Activated CD8-positive, alpha-beta T cell treated with anti-CD3 and anti-CD28 coated beads, Interleukin-2, amount 10 ng/mL, durations not matched to agents 7 days and 5 days (primary cell): ENCODE data around the gene TAF9B. TPM values are rescaled to one million over a fixed set of nuclear protein-coding genes. Genes with fewer than 3 reads are reported as not detected.
"Not testable (repeated sequence)": the region's sequence is repeated elsewhere in the genome, so short reads cannot be mapped to it uniquely, and the experiment has no call there.

ENCODE experiments used
- ATAC-seq: fragments of 150-1000 bp; cut with Tn5 transposase; one replicate; pipeline ENCODE4 v1.10.0; 2021; ENCODE audit warnings: moderate library complexity
- CTCF ChIA-PET: fragments of 350-600 bp; sonication (Branson Sonifier 250); formaldehyde crosslinking; loops from one replicate; lab custom pipeline; 2021; ENCODE audit warnings: antibody characterized with exemption; lab: Charles Lee
- POLR2A ChIA-PET: fragments of 350-600 bp; sonication (Branson Sonifier 250); formaldehyde crosslinking; loops from one replicate; lab custom pipeline; 2021; ENCODE audit warnings: antibody characterized with exemption; lab: Charles Lee
- DNase-seq: peaks from one replicate; pipeline ENCODE4 v3.0.0-alpha.2; 2020
- H3K27ac Mint-ChIP-seq: one replicate; pipeline ENCODE4 v1.8.0; 2021; ENCODE audit warnings: mild to moderate bottlenecking, mixed read lengths
- H3K27me3 Mint-ChIP-seq: one replicate; pipeline ENCODE4 v1.8.0; 2021; ENCODE audit warnings: low read depth, mixed read lengths
- H3K36me3 Mint-ChIP-seq: one replicate; pipeline ENCODE4 v1.8.0; 2021; ENCODE audit warnings: low read depth, mixed read lengths
- H3K4me1 Mint-ChIP-seq: one replicate; pipeline ENCODE4 v1.8.0; 2021; ENCODE audit warnings: low read depth, mixed read lengths
- H3K4me3 Mint-ChIP-seq: one replicate; pipeline ENCODE4 v1.8.0; 2021; ENCODE audit warnings: mild to moderate bottlenecking, mixed read lengths
- H3K9me3 Mint-ChIP-seq: one replicate; pipeline ENCODE4 v1.8.0; 2022; ENCODE audit warnings: mixed read lengths; ENCODE audit not compliant: insufficient read depth
- total RNA-seq, 2 experiments: library from RNA; stranded (reverse); gene quantifications; one replicate each; pipeline ENCODE4 v1.2.3, GENCODE V29; 2021

The TAF9B gene, protein sequence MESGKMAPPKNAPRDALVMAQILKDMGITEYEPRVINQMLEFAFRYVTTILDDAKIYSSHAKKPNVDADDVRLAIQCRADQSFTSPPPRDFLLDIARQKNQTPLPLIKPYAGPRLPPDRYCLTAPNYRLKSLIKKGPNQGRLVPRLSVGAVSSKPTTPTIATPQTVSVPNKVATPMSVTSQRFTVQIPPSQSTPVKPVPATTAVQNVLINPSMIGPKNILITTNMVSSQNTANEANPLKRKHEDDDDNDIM
- total RNA-seq, result 10 to 100 TPM; 16.6 to 19.0 TPM

DNA sequence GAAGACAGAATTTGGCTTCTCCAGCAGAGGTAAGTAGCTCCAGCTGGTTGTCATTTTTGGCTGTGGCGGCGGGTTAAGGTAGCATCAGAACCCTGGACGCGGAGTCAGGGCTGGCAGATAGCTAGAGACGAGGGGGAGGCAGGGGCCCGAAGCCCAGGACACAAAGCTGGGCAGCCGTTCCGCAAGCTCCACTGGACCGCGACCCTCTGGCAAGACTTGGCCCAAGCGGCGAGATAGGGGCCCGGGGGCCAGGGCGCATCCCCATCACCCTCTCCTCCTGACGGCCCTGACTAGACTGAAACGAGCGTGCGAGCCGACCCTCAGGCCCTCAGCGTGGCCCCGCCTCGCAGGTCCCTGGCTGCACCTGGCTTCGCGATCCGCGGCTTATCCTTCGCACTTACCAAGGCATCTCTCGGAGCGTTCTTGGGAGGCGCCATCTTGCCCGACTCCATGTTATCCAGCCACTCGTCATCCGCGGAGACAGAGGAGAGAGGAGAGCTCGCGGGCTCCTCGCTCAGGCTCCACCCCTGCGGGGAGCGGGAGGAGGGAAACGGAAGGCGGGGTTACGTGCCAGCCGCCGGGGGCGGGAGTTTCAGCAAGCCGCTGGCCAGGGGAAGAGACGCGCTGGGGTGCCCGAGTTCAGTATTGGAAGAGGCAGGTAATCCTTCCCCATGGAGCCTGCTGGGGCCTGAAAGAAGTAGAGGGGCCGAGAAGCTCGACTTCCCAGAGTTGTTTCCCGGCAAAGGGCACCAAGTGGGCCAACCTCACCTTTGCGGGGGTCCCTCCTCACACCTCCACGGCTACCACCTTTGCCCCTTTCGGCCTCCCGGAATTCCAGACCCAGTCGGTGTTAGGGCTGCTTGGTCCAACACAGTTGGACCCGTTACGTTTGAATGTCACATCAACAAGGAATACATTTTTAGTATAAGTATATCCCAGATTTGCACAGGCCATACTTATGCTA, at the start of gene TAF9B:
Gene TAF9B (minus strand): TSS at position 491 of the 964 bp plus-strand sequence. CDS start 39 bp downstream, at position 452.
- H3K9me3 Mint-ChIP-seq, result no peaks in the 10 kb centered on the region
- H3K36me3 Mint-ChIP-seq, result peaks cover under 1% of the 10 kb centered on the region
- peak within 1 kb of the TSS; percentile 84 for H3K4me3 Mint-ChIP-seq
- peaks cover 11% of the 10 kb centered on the region for H3K4me1 Mint-ChIP-seq
- ChIA-PET POLR2A (interaction anchor here (0.6 to 1.5 kb wide), 8 partner anchors 9 to 948 kb away, joined by 3 to 4 read pairs (median 3); no protein-coding TSS in a partner anchor), CTCF (interaction anchor here (0.6 to 1.5 kb wide), 2 partner anchors 10 to 22 kb away, joined by 3 to 4 read pairs; no protein-coding TSS in a partner anchor)
- peak within 1 kb of the TSS; percentile 93 for H3K27ac Mint-ChIP-seq
- ATAC-seq (peak; percentile 99), DNase-seq (peak; percentile 88)
- no peaks in the 10 kb centered on the region for H3K27me3 Mint-ChIP-seq

DNA sequence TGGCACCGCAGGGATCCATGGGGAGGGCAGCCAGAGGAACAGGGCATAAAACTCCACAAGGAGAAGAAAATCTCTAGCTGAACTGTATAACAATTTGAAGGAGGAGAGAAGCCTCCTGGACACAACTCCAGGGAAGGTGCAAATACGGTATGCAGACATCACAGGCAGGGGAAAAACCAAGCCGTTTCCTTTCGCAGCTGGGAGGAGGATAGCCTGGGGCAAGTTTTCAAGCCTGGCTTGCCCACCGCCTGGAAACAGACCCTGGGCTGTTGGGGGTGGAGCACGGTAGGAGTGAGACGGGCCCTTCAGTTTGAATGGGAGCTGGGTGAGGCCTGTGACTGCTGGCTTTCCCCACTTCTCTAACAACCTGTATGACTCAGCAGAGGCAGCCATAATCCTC, 43.4 kb upstream of the TAF9B start:
- Mint-ChIP-seq H3K9me3 (no peaks in the 10 kb centered on the region), H3K4me1 (no peaks in the 10 kb centered on the region), H3K36me3 (no peaks in the 10 kb centered on the region), H3K27me3 (no peaks in the 10 kb centered on the region), H3K4me3 (no peak overlapping the region), H3K27ac (no peak overlapping the region)
- no peak for ATAC-seq
- POLR2A ChIA-PET, result no interaction called here
- CTCF ChIA-PET, result no interaction called here
- no peak for DNase-seq

DNA sequence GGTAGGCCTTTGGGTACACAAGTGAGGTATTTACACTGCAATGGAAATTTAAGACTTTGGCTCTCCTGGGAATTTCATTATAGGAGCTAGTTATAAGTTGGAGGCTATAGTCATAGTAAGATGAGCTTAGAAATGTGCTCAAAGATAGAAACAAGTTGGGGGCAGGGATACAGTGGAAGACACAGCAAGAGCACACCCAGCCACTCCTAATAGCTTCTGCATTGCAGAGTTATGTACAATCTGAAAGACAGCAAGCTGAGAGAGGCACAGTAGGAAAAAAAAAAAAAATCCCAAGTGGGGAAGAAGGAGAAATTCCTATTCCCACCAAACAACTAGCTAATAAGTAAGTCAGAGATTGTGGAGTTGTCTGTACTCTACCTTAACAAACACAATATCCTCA, 41.9 kb upstream of the TAF9B start:
- Mint-ChIP-seq H3K4me3 (no peak overlapping the region), H3K4me1 (no peaks in the 10 kb centered on the region), H3K36me3 (no peaks in the 10 kb centered on the region), H3K9me3 (no peaks in the 10 kb centered on the region), H3K27me3 (no peaks in the 10 kb centered on the region), H3K27ac (no peak overlapping the region)
- CTCF ChIA-PET, result no interaction called here
- POLR2A ChIA-PET, result no interaction called here
- ATAC-seq, result no peak
- no peak for DNase-seq

DNA sequence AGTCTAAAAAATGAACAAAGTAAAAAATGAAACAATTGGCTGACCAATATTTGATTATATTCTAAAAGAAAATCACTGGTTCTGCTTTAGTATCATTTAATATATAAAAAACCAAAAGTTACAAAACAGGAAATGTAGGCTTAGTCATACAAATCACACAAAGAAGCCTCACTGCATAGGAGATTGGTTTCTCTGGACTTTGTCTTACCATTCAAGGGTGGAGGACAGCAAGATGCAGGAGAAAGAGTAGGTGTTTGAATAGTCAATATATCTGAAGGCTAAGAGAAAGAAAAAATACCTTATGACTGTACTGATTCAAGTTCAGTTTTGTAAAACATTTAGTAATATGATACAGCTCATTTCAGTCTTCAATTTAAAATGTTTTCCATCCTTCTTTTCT, 28.6 kb upstream of the TAF9B start:
- Mint-ChIP-seq H3K27me3 (no peaks in the 10 kb centered on the region), H3K27ac (no peak overlapping the region)
- CTCF ChIA-PET, result no interaction called here

DNA sequence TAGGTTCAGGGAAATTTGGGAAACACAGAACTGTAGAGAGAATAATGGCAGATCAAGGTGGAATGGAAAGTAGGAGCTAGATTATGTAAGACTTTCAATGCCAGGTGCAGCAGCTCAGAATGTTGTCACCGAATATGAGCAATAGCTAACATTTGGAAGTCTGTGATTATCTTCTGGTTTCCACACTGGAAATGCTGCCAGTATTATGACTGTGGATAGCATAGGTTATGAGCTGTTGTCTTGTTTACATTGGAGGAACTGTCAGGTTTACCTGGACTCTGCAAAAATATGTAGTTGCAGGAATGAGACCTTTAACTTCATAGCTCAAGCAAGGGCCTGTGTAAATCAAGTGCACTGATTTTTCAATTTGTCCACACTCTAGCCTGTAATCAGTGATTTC, 26.0 kb upstream of the TAF9B start:
- Mint-ChIP-seq H3K27me3 (no peaks in the 10 kb centered on the region), H3K9me3 (no peaks in the 10 kb centered on the region), H3K4me3 (no peak overlapping the region), H3K36me3 (no peaks in the 10 kb centered on the region), H3K4me1 (peaks cover 4% of the 10 kb centered on the region), H3K27ac (no peak overlapping the region)
- ChIA-PET POLR2A (no interaction called here), CTCF (no interaction called here)
- DNase-seq, result no peak
- ATAC-seq, result no peak

More for the DNA sequence above, 28.6 kb upstream of the TAF9B start:
- no peak for ATAC-seq
- no peak overlapping the region for H3K4me3 Mint-ChIP-seq
- POLR2A ChIA-PET, result interaction anchor here (0.6 to 0.8 kb wide), 2 partner anchors 28 to 388 kb away, joined by 3 to 4 read pairs; partner anchors contain the start of gene TAF9B
- no peak for DNase-seq
- no peaks in the 10 kb centered on the region for H3K36me3 Mint-ChIP-seq
- peaks cover 2% of the 10 kb centered on the region for H3K4me1 Mint-ChIP-seq
- no peaks in the 10 kb centered on the region for H3K9me3 Mint-ChIP-seq

DNA sequence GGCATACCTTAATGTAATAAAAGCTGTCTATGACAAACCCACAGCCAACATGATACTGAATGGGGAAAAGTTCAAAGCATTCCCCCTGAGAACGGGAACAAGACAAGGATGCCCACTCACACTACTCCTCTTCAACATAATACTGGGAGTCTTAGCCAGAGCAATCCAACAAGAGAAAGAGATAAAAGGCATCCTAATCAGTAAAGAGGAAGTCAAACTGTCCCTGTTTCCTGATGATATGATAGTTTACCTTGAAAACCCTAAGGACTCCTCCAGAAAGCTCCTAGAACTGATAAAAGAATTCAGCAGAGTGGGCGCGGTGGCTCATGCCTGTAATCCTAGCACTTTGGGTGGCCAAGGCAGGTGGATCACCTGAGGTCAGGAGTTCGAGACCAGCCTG, 23.7 kb upstream of the TAF9B start:
- H3K27ac Mint-ChIP-seq, H3K36me3 Mint-ChIP-seq, H3K9me3 Mint-ChIP-seq, DNase-seq, ATAC-seq, H3K27me3 Mint-ChIP-seq, CTCF ChIA-PET, POLR2A ChIA-PET, H3K4me3 Mint-ChIP-seq, H3K4me1 Mint-ChIP-seq: not testable (repeated sequence)

DNA sequence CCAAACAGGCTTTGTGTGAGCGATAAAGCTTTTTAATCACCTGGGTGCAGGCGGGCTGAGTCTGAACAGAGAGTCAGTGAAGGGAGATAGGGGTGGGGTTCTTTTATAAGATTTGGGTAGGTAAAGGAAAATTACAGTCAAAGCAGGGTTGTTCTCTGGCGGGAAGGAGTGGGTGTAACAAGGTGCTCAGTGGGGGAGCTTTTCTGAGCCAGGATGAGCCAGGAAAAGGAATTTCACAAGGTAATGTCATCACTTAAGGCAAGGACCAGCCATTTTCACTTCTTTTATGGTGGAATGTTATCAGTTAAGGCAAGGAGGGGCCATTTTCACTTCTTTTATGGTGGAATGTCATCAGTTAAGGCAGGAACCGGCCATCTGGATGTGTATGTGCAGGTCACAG, 21.3 kb upstream of the TAF9B start:
- POLR2A ChIA-PET, H3K27ac Mint-ChIP-seq: not testable (repeated sequence)

DNA sequence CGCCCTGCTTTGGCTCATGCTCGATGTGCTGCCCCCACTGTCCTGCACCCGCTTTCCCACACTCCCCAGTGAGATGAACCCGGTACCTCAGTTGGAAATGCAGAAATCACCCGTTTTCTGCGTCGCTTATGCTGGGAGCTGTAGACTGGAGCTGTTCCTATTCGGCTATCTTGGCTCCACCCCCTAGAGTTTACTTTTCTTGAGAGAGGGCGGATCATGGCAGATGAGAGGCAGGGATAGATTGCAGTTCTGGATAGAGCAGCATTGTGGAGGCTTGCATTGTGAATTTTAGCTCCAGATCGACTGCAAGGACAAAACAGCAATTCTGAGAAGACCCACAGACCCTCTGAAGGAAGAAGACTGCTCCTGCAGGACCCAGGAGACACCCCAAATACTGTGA, 18.4 kb upstream of the TAF9B start:
- ATAC-seq, H3K36me3 Mint-ChIP-seq, H3K27ac Mint-ChIP-seq, CTCF ChIA-PET, H3K27me3 Mint-ChIP-seq, H3K4me1 Mint-ChIP-seq, POLR2A ChIA-PET, H3K4me3 Mint-ChIP-seq, H3K9me3 Mint-ChIP-seq, DNase-seq: not testable (repeated sequence)

More for the DNA sequence above, 21.3 kb upstream of the TAF9B start:
- H3K9me3 Mint-ChIP-seq, H3K27me3 Mint-ChIP-seq, DNase-seq, H3K36me3 Mint-ChIP-seq, CTCF ChIA-PET, H3K4me1 Mint-ChIP-seq, H3K4me3 Mint-ChIP-seq, ATAC-seq: not testable (repeated sequence)

DNA sequence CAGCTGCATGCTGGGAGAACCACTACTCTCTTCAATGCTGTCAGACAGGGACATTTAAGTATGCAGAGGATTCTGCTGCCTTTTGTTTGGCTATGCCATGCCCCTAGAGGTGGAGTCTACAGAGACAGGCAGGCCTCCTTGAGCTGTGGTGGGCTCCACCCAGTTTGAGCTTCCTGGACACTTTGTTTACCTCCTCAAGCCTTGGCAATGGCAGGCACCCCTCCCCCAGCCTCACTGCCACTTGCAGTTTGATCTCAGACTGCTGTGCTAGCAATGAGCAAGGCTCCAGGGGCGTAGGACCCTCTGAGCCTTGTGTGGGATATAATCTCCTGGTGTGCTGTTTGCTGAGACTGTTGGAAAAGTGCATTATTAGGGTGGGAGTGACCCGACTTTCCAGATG, 17.9 kb upstream of the TAF9B start:
- POLR2A ChIA-PET, DNase-seq, CTCF ChIA-PET, H3K36me3 Mint-ChIP-seq, H3K9me3 Mint-ChIP-seq, H3K27me3 Mint-ChIP-seq, ATAC-seq, H3K4me3 Mint-ChIP-seq, H3K4me1 Mint-ChIP-seq, H3K27ac Mint-ChIP-seq: not testable (repeated sequence)

DNA sequence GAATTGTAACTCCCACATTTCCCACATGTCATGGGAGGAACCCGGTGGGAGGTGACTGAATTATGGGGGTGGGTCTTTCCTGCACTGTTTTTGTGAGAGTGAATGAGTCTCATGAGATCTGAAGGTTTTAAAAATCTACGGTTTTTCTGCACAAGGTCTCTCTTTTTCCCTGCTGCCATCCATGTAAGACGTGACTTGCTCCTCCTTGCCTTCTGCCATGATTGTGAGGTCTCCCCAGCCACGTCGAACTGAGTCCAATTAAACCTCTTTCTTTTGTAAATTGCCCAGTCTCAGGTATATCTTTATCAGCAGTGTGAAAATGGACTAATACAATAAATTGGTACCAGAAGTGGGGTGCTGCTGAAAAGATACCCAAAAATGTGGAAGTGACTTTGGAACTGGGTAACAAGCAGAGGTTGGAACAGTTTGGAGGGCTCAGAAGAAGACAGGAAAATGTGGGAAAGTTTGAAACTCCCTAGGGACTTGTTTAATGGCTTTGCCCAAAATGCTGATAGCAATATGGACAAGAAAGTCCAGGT, 7.6 kb upstream of the TAF9B start:
- H3K27ac Mint-ChIP-seq, H3K27me3 Mint-ChIP-seq, ATAC-seq, H3K4me1 Mint-ChIP-seq, POLR2A ChIA-PET, H3K4me3 Mint-ChIP-seq, CTCF ChIA-PET, DNase-seq, H3K36me3 Mint-ChIP-seq: not testable (repeated sequence)
- H3K9me3 Mint-ChIP-seq, result peaks cover 23% of the 10 kb centered on the region

DNA sequence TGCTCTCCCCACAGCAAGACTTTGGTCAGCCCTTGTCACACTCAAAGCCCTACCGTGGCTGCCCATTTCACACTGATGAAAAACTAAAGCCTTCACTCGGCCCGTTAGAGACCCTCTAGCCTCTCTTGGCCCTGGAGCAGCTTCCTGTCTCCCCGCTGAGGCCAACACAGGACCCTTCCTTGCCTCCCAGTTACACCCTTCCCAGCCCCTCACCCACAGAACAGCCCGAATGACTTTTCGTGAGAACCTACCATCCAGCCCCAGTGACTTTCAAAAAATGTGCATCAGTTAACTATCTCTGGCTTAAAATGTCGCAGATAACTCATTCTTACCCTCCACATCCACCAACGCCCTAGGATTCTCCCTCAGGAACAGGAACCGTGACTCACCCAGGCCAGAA, 756 bp upstream of the TAF9B start:
- DNase-seq, result no peak
- CTCF ChIA-PET, result interaction anchor here (1.5 kb wide), 1 partner anchor 23 kb away, joined by 4 read pairs; no protein-coding TSS in a partner anchor
- POLR2A ChIA-PET, result interaction anchor here (0.9 to 1.2 kb wide), 3 partner anchors 10 to 32 kb away, joined by 3 to 4 read pairs (median 3); no protein-coding TSS in a partner anchor
- peaks cover 11% of the 10 kb centered on the region for H3K4me1 Mint-ChIP-seq
- H3K4me3 Mint-ChIP-seq, result peak overlapping the region; percentile 84
- no peaks in the 10 kb centered on the region for H3K9me3 Mint-ChIP-seq
- peak overlapping the region; percentile 61 for H3K27ac Mint-ChIP-seq
- no peaks in the 10 kb centered on the region for H3K36me3 Mint-ChIP-seq
- no peak for ATAC-seq
- no peaks in the 10 kb centered on the region for H3K27me3 Mint-ChIP-seq
